Skeletal muscle tissue (tissue), 4 donors: ENCODE results near the gene KRTAP12-3. TPM values are rescaled to one million over a fixed set of nuclear protein-coding genes. Genes with fewer than 3 reads are reported as not detected.

Source experiments
- H3K27ac ChIP-seq: one replicate; pipeline ENCODE4 v1.7.0; 2013; ENCODE audit warnings: mild to moderate bottlenecking, low read depth, low read length, inconsistent platforms
- H3K27me3 ChIP-seq, 3 donors: one replicate each; pipeline ENCODE4 v1.7.0; 2013; ENCODE audit warnings: low read length in 3 of 3; ENCODE audit not compliant: control insufficient read depth in 3 of 3, insufficient read depth in 3 of 3
- H3K36me3 ChIP-seq, 3 donors: one replicate each; pipeline ENCODE4 v1.7.0; 2013; ENCODE audit warnings: low read length in 3 of 3; ENCODE audit not compliant: control insufficient read depth in 3 of 3, insufficient read depth in 3 of 3
- H3K4me1 ChIP-seq, 3 donors: one replicate each; pipeline ENCODE4 v1.7.0; 2013; ENCODE audit warnings: low read length in 3 of 3, mild to moderate bottlenecking in 3 of 3; ENCODE audit not compliant: control insufficient read depth in 3 of 3, insufficient read depth in 3 of 3
- H3K4me3 ChIP-seq, 3 donors: one replicate each; pipeline ENCODE4 v1.7.0; 2013; ENCODE audit warnings: low read length in 3 of 3
- H3K9ac ChIP-seq, 3 donors: one replicate each; pipeline ENCODE4 v1.7.0; 2013; ENCODE audit warnings: low read length in 3 of 3, mild to moderate bottlenecking in 3 of 3, moderate library complexity in 2 of 3, low read depth in 1 of 3
- H3K9me3 ChIP-seq, 3 donors: one replicate each; pipeline ENCODE4 v1.7.0; 2013; ENCODE audit warnings: low read length in 3 of 3; ENCODE audit not compliant: control insufficient read depth in 3 of 3
- total RNA-seq: library from RNA; depleted of rRNA; stranded (reverse); fragments of >200 nt; gene quantifications from one replicate; pipeline ENCODE4 v1.2.3, GENCODE V29; 2014
- donor health status: Osteomylitis.

KRTAP12-3 gene
- total RNA-seq, 1 donor from 2014 or later = not detected

- Histone ChIP-seq H3K4me1 (no peaks in the 10 kb centered on the region), H3K9ac (no peak overlapping the region), H3K4me3 (no peak overlapping the region), H3K9me3 (no peaks in the 10 kb centered on the region), H3K27me3 (peaks cover 0 to 3% (median 0%) of the 10 kb centered on the region in 3 donors), H3K36me3 (no peaks in the 10 kb centered on the region), H3K27ac (no peak overlapping the region)
These were observed 7.0 kb downstream of the KRTAP12-3 start for GRCh38 chr21:44664691-44665090.

- Histone ChIP-seq H3K27ac (no peak within 1 kb of the TSS), H3K4me3 (no peak within 1 kb of the TSS), H3K9me3 (peaks cover 0 to 7% (median 4%) of the 10 kb centered on the region in 3 donors), H3K27me3 (peaks cover 0 to 8% (median 0%) of the 10 kb centered on the region in 3 donors), H3K36me3 (no peaks in the 10 kb centered on the region), H3K4me1 (no peaks in the 10 kb centered on the region), H3K9ac (no peak within 1 kb of the TSS)
These were observed 8.9 kb downstream of the KRTAP12-3 start, which contains the start of gene KRTAP12-2 for GRCh38 chr21:44666401-44667320. KRTAP12-2 (minus strand) TSS chr21:44666927; CDS start chr21:44666886, 41 bp downstream.

- Histone ChIP-seq H3K4me3 (no peak overlapping the region), H3K4me1 (no peaks in the 10 kb centered on the region), H3K27ac (no peak overlapping the region), H3K36me3 (no peaks in the 10 kb centered on the region), H3K9me3 (peaks cover 0 to 7% (median 4%) of the 10 kb centered on the region in 3 donors), H3K9ac (no peak overlapping the region), H3K27me3 (peaks cover 0 to 8% (median 0%) of the 10 kb centered on the region in 3 donors)
These were observed 9.9 kb downstream of the KRTAP12-3 start for GRCh38 chr21:44667612-44668011.

GRCh38 chr21:44670642-44671432 is 13.1 kb downstream of the KRTAP12-3 start:
- Histone ChIP-seq H3K36me3 (no peaks in the 10 kb centered on the region), H3K9ac (no peak overlapping the region), H3K27me3 (peaks cover 0 to 8% (median 0%) of the 10 kb centered on the region in 3 donors), H3K27ac (no peak overlapping the region), H3K9me3 (peaks cover 0 to 7% (median 4%) of the 10 kb centered on the region in 3 donors), H3K4me3 (no peak overlapping the region), H3K4me1 (no peaks in the 10 kb centered on the region)

- Histone ChIP-seq H3K4me1 (no peaks in the 10 kb centered on the region), H3K36me3 (no peaks in the 10 kb centered on the region), H3K27me3 (peaks cover 0 to 10% (median under 1%) of the 10 kb centered on the region in 3 donors), H3K27ac (no peak overlapping the region), H3K4me3 (no peak overlapping the region), H3K9me3 (peaks cover 0 to 7% (median 4%) of the 10 kb centered on the region in 3 donors), H3K9ac (no peak overlapping the region)
These were observed 14.2 kb downstream of the KRTAP12-3 start for GRCh38 chr21:44671911-44672310.

GRCh38 chr21:44677881-44678280 is 20.1 kb downstream of the KRTAP12-3 start:
- no peaks in the 10 kb centered on the region for H3K4me1 ChIP-seq
- H3K4me3 ChIP-seq = no peak overlapping the region
- H3K36me3 ChIP-seq = no peaks in the 10 kb centered on the region
- peaks cover 0 to 17% (median 11%) of the 10 kb centered on the region in 3 donors for H3K27me3 ChIP-seq
- H3K9me3 ChIP-seq = no peaks in the 10 kb centered on the region
- no peak overlapping the region for H3K27ac ChIP-seq
- no peak overlapping the region for H3K9ac ChIP-seq

- Histone ChIP-seq H3K27ac (no peak overlapping the region), H3K9ac (no peak overlapping the region), H3K9me3 (no peaks in the 10 kb centered on the region), H3K36me3 (no peaks in the 10 kb centered on the region), H3K4me1 (no peaks in the 10 kb centered on the region), H3K4me3 (no peak overlapping the region), H3K27me3 (peaks cover 0 to 33% (median 18%) of the 10 kb centered on the region in 3 donors)
These were observed 23.4 kb downstream of the KRTAP12-3 start for GRCh38 chr21:44681152-44681551.

GRCh38 chr21:44681861-44682579 is 24.3 kb downstream of the KRTAP12-3 start, which contains the start of gene KRTAP12-1:
KRTAP12-1 (minus strand) TSS chr21:44682163; CDS start chr21:44682123, 40 bp downstream.
- H3K4me3 ChIP-seq = no peak within 1 kb of the TSS
- no peak within 1 kb of the TSS for H3K9ac ChIP-seq
- no peaks in the 10 kb centered on the region for H3K4me1 ChIP-seq
- no peaks in the 10 kb centered on the region for H3K36me3 ChIP-seq
- no peaks in the 10 kb centered on the region for H3K9me3 ChIP-seq
- no peak within 1 kb of the TSS for H3K27ac ChIP-seq
- peaks cover 7 to 39% (median 23%) of the 10 kb centered on the region in 3 donors for H3K27me3 ChIP-seq

GRCh38 chr21:44682580-44683151 is 24.9 kb downstream of the KRTAP12-3 start:
- Histone ChIP-seq H3K9ac (no peak overlapping the region), H3K4me1 (no peaks in the 10 kb centered on the region), H3K36me3 (no peaks in the 10 kb centered on the region), H3K9me3 (no peaks in the 10 kb centered on the region), H3K27me3 (peaks cover 11 to 41% (median 27%) of the 10 kb centered on the region in 3 donors), H3K4me3 (no peak overlapping the region), H3K27ac (no peak overlapping the region)
